OCI-M1 (cell line): ENCODE results near the gene NATD1.
"Not testable (repeated sequence)": the region's sequence is repeated elsewhere in the genome, so short reads cannot be mapped to it uniquely, and the experiment has no call there.

ENCODE experiments used
- DNase-seq: peaks from one replicate; lab custom pipeline; 2025; lab: John Stamatoyannopoulos, UW

Gene NATD1

DNA sequence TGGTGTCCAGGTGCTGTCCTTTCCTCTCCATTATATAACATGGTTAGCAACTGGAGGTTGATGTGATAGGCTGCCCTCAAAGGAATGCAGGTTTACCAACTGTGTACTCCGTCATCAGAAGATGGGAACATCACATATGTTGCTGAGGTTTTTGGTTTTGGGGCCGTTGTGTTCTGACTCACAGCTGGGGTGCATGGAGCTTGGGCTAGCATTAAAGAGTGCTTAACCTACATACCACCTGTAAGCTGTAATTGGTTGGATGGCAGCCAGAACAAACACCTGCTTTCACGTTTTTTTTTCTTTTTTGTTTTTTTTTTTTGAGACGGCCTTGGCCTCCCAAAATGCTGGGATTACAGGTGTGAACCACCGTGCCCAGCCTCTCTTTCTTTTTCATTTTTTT, 60.2 kb downstream of the NATD1 start:
- DNase-seq, result no peak

DNA sequence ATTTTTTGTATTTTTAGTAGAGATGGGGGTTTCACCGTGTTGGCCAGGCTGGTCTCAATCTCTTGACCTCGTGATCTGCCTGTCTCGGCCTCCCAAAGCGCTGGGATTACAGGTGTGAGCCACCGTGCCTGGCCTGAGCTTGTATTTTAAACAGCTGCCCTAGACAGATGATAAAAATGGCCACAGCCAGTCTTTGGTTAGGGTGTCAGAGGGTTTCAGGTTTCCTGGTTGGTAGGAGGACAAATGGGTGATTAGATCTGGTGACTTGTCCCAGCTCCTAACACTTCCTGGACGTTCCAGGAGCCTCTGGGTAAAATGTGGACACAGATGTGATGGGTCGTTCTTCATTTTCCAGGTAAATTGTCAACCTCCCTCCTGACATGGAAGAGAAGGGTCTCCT, 60.8 kb downstream of the NATD1 start:
- not testable (repeated sequence) for DNase-seq

DNA sequence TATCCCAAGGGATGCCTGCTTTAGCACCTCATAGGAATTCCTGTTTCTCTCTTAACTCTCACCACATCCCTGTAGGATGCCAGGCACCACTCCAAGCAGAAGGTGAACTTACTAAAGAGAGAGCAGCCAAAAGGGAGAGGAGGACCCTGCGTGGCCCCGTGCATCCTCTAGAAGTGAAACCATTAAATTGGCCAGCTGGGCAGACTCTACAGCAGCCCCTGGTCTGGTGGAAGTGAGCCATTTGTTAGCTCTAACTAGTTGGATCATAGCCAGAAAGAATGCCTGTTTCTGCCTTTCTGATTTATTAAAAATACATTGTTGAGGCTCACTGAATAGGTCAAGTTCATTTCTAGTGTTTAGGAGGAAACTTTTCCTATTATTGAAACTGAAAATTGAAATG, 61.5 kb downstream of the NATD1 start:
- DNase-seq, result no peak

DNA sequence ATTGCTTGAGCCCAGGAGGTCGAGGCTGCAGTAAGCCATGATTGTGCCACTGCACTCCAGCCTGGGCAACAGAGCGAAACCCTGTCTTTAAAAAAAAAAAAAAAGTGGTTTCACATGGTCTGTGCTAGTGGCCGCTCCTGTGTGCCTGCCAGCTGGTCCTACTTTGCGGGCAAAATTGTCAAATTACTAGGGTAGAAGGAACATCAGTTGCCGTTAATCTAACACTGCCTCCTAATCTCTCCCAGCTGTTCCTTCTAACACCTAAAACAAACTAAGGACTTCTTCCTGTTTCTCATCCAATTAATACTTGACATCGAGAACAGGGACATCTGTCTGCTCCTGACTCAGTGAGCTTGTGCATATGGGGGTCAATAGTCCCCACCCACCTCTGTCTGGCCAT, 63.1 kb downstream of the NATD1 start:
- no peak for DNase-seq

DNA sequence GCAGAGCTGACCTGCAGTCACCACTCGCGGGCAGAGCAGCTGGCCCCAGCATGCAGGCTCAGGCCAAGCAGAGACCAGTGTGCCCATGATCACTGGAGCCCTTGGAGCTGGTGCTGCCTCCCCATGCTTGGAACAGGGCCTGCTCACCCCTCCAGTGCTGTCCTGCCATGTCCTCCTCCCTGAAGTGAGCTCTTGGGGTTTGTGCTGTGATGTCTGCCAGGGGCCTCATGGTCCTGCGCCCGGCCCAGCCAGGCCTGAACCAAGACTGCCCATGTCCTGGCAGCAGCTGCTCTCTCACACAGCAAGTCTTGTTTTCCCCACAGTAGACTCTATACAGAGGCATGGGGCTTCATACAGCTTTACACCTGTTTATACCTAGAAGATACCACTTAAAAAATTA, 63.8 kb downstream of the NATD1 start:
- no peak for DNase-seq
